HG03460 (cell line): ENCODE results near the gene EFTUD2.
"Not testable (repeated sequence)": the region's sequence is repeated elsewhere in the genome, so short reads cannot be mapped to it uniquely, and the experiment has no call there.

ENCODE experiments used
- ATAC-seq: cut with Tn5 transposase; IDR thresholded peaks from one replicate; pipeline ENCODE4 v1.9.1; 2021; ENCODE audit not compliant: unreplicated experiment

EFTUD2 gene

DNA sequence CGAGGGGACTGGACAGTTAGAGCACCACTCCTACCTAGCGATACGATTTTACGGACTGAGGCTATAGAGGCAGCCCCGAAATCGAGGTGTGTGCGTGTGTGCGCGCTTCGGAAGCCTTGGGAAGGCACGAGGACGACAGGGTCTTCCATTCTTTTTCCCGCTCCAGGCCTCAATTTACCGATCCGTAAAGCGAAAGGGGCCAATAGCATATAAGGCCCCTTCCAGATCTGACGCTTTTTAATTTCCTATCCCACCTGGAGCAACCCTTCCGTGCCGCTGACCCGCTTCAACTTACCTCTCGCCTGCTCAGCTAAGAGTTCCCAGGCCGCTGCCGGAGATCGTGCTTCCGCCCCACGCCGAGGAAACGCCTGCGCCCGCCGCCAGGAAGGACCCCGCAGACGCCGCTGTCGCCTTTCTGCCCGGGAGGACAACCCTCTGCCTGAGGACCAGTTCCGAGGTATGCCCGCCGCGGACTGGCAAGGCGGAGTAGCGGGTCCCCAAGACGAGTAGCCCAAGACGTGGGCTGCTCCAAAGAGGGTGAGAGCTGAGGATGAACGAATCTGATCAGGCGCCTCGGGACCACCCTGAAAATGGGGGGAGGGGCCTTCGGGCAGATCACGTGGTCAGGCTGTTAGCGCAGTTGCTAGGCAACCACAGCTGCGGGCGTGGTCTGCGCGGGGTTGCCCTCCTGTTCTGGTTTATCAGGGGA is at the start of gene EFTUD2:
Gene EFTUD2, minus strand, starts transcription at position 372 of the 709 bp plus-strand sequence. CDS start 4,924 bp downstream, outside the sequence.
- peak; percentile 62 for ATAC-seq

DNA sequence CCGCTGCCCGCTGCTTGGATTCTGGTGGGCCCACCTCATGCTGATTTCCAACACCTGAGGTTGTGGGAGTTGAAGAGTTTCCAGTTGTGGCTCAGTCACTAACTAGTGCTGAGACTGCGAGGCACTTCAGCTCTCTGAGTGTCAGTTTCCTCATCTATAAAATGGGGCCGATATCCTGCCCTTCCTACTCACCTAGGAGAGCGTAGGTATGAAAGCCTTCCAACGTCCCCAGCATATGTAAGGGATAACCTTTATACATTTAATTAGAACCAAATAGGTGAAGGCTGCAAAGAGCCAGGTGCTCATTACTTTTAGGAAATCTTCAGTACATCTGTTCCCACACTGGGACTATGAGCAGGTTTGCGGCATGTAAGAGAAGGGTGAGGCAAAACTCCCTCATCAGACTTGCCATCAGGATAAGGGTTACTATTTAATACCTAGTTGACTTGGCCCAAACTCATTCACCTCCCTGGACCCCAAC is 49.1 kb upstream of the EFTUD2 start:
- ATAC-seq: no peak

DNA sequence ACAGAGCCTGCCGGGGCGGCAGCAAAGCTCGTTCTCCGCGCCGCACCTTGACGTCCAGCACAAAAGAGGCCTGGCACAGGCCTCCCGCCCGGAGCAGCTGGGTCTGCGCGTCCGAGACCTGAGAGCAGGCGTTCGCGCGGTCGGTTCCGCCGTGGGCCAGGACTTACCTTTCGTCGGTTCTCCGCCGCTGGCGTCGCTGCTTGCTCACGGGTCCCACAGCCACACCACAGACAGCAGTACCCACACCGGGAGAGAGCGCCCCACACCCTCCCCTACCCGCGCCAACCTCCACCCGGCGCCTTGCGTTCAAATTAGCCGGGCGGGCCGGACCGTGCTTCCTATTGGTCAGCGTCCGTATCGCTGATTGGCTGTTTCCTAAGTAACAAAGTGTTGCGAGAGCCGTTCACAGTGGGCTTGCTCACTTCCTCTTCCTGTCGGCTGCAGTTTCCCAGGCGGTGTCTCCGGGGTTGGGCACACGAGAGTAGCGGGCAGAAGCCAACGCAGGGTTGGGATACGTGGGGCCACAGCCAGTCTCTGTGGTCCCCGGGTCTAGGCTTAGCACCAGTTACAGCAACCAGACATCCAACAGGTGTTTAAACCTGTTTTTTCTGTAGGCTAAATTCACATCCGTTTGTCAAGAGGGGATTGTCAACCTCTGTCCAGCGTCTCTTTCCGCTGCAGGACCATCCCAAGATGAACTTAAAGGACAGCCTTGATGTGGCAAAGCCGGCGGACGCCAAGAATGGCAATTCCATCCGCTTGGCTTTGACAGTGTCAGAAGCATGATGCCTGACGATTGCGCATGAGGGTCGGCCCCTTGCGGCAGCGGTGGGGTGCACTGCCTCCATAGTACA is 48.4 kb upstream of the EFTUD2 start, which contains the start of gene KIF18B:
Gene KIF18B, minus strand, starts transcription at position 313 of the 854 bp plus-strand sequence. CDS start 11,429 bp downstream, outside the sequence.
- ATAC-seq: peak; percentile 76

DNA sequence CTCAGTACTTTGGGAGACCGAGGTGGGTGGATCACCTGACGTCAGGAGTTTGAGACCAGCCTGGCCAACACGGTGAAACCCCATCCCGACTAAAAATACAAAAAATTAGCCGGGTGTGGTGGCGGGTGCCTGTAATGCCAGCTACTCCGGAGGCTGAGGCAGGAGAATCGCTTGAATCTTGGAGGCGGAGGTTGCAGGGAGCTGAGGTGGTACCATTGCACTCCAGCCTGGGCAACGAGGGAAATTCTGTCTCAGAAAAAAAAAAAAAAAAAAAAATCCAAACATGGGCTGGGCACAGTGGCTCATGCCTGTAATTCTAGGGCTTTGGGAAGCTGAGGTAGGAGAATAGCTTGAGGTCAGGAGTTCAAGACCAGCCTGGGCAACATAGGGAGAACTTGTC is 46.4 kb upstream of the EFTUD2 start:
- not testable (repeated sequence) for ATAC-seq

DNA sequence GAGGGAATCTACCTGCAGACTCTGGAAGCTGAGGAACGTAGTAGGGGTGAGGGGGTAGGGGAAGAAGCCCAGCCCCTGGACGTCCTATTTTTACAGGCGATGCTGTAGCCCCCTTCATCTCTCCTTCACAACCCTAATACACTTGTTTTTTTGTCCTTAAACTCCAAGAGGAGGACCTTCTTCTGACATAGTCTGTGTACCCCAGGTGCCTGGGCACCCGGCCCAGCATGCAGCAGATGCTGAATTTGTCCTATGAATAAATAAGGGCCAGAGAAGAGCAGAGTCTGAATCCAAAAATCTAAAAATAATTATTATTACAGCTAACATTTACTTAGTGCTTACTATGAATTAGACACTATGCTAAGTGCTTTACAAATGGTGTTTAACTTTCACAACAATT is 43.2 kb upstream of the EFTUD2 start:
- ATAC-seq: no peak

DNA sequence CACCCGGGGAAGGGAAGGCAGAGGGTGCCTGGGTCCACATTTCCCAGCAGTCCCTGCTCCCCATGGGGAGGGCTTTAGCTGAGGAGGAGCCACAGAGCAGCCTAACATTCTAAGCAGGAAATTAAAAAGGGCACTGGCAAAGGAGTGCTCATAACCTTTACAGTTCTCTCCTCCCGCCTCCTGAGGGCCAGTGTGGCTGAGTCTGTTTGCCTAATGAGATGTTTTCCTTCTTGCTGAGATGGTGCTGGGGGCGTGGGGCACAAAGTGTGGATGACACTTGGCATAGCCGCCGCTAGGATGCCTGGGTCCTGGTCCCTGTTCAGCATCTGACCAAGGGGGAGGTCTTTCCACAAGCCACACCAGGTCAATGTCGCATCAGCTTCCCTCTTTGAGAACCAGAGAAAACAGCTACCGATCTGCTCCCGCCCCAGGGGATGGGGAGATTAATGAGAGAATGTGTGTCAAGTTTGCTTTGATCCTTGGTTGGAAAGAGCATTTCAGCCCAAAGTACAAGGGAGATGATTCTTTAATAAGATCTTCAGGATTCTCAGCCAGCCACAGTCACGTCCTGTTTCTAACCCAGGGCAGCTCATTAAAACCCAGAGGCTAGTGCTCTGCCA is 42.6 kb upstream of the EFTUD2 start:
- ATAC-seq: no peak

DNA sequence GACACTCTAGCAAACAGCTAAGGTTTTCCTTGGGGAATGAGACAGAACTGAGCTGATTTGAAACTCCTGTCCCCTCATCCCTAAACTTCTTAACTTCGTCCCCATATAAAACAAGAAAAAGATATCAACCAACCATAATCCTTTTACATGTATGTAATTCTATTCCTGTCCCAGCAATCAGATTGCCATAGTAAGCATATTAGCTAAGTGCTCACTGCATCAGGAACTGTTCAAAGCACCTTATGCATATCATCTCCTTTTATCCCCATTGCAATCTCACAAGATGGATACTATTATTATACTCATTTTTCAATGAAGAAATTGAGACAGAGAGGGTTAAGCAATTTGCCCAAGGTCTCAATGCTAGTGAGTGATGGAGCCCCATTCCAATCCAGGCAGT is 41.5 kb upstream of the EFTUD2 start:
- no peak for ATAC-seq

DNA sequence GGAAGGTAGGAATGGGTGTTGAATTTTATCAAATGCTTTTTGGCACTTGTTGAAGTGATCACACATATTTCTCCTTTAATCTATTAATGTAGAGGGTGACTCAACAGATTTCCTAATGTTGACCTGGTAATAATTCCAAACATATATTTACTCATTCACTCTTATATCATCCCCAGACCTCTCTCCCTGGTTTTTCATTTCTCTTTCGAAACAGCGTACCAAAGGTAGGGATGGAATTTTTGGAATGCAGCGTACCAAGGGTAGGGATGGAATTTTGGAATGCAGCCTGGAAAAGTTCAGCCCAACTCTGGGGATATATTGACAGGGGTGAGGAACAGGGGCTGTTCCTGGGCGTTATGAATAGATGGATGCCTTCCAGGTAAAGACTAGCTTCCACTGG is 41.1 kb upstream of the EFTUD2 start:
- no peak for ATAC-seq

DNA sequence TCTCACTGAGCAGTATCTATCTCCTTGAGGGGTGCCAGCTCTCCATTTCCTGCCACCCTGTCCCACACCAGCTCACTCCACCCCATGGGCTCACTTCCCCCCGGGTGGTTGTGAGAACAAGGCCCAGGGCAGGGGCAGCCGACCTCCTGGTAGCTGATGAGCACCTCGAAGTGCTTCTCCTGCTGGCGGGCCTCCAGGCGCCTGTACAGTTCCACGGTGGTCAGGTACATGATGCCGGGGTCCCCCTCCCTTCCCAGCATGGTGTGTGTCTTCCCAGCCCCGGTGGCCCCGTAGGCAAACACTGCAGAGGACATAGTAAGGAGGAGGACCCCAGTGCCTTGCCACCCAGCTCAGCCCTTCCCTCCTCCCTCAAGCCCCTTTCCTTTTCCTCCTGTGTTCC is 35.9 kb upstream of the EFTUD2 start:
- ATAC-seq: no peak

DNA sequence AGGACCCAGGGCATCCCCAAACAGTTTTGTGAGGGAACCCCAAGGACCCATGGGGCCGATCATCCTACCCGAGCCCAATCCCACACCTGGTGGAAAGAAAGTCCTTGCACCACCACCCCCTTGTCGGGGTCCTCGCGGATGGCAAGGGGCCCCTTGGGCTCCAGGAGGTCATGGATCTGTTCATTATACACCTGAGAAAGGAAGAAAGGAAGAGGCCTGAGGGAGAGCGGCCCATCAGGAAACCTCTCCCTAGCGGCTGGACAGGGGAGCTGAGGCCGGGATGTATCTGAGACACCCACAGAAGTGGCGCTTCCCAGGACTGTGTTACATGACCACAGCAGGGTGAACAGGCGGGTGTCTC is 35.5 kb upstream of the EFTUD2 start:
- no peak for ATAC-seq

DNA sequence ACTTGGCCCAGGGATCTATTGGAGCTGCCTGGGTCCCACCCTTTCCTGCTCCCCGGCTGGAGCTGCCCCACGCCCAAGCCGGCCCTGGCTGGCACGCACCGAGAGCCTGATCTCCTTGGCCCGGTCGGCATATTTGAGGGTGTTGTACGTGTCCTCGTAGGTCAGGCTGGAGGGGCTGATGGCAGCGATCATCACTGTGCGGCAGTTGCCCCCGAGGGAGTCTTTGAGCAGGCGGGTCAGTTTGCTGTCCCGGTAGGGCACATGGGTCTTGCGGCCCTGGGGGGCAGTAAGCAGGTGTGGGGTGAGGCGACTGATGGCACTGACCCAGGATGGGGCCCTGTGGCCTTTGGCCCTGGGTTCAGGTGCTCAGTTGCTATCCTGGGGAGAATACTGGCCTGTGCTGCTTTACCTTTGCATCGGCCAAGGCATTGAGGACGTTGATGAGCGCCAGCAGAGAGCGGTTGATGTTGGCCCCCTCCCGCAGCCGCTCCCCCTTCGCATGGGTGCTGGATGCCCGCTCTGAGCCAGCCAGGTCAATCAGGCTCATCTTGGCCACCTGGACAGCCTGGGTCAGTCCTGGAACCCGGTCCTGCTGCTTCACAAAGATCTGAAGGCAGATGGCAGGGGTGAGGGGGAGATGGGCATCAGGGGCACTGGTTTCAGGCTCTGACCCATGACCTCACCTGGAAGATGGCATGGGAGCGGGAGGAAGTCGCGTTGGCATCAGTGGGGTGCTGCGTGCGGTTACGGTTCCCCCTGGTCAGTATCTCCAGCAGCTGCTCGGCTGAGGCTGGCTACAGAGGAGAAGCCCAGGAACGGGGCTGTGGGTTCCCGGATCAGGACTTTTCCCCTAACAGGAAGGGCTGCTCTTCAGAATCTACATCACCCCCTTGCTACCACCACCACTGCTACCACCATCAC is 34.8 kb upstream of the EFTUD2 start:
- no peak for ATAC-seq

DNA sequence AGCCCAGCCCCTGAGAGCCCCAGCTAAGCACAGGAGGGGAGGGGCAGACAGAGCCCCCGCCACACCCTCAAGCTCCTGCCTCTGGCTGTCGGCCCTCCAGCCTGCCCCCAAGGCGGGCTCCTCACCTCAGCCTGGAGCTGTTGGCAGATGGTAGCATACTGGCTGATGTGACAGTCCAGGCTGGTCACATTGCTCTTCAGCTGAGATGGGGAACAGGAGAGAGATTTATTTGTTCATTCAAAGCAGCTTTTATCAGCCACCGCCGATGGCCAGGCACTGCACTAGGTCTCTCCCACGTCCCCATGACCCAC is 33.5 kb upstream of the EFTUD2 start:
- no peak for ATAC-seq

DNA sequence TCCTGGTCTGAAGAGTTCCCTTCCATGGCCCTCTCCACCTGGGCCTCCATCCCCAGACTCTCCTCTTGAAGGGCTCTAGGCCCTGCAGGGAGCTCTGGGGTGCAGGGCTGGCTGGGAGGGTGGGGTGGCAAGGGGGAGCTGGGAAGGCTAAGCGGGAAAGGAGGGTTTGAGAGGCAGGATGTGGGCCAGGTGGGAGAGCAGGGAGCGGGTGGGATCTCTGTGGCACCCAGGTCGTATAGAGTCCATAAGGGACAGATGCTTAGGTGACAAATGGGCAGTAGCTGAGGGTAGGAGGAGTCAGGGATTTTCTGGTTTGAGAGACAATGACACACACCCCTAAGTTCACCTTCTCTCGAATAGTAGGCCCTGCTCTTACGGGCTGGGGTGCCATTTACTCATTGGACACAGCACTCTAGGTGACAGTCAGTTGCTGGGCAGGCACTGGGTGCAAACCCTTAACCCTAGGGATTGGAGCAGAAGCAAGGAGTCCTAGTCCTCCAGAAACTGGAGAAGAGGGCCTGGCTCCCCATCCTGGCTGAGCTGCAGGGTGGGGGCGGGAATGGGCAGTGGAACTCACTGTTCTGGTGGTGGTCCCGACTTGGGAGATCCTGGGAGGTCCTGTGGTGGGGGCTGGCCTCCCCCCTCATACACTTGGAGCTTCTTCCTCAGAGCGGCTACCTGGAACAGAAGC is 33.0 kb upstream of the EFTUD2 start:
- ATAC-seq: no peak

DNA sequence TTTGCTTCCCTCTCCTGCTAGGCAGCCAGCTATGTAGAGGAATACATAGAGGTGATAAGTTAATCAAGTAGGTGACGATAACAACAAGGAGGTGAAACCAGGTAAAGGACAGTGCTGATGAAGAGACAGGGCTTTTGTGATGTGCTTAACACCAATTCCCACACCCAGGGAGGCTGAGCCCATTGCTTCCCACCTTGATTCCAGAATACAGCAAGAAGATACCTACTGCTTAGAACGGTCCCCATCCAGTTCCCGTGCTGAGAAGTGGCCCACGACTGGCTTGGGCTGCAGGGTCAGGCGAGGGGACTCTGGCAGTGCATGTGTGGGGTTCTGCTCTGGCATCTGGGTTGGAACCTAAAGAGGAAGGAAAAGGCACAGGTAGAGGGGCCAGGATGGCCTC is 32.1 kb upstream of the EFTUD2 start:
- no peak for ATAC-seq

DNA sequence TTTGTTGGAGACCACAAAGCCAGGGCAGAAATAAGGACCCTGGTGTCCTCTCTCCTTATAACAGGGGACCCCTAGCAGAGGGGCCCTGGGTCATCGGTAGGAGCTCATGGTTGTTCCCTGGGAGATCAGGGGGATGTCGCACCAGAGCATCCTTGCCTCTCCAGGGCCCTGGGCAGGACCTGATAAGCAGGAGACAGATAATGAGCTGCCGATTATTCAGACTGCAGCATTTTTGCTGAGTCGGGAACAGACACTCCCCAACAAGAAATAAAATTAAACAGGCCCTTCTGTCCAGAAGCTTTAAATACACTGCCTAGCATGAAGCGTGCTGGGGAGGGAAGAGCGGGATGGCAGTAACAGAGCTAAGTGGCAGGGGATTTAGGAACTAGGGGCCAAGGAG is 31.4 kb upstream of the EFTUD2 start:
- no peak for ATAC-seq

DNA sequence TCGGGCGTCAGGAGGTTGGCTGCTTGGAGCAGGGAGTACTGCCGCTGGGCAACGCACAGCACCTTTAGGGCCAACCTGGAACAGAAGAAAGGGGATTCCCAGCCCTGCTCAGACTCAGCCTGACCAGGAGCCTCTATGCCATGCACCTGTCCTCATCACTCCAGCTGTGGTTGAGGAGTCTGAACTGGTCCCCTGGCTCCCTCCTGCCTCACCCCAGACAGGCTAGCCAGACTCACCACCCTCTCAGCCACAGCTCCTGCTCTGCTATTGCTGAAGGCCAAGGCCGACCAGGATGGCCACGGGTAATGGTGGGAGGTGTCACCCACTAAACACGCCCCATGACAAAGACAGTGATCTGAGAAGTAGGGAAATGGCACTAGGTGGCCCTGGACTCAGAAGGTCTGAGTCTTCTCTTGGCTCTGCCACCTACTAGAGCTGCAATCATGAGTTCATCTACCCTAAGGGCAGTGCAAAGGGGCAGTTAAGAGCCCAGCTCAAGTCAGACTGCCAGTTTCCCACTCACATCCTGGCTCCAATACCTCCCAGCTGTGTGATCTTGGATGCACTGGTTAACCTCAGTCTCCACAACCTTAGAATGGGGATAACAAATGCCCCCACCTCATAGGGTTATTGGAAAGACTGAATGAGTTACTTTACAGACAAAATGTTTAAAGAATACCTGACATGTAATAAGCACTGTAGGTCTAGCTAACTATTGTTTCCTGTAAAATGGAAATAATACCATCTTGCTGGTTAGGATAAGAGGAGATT is 29.9 kb upstream of the EFTUD2 start:
- ATAC-seq: no peak

DNA sequence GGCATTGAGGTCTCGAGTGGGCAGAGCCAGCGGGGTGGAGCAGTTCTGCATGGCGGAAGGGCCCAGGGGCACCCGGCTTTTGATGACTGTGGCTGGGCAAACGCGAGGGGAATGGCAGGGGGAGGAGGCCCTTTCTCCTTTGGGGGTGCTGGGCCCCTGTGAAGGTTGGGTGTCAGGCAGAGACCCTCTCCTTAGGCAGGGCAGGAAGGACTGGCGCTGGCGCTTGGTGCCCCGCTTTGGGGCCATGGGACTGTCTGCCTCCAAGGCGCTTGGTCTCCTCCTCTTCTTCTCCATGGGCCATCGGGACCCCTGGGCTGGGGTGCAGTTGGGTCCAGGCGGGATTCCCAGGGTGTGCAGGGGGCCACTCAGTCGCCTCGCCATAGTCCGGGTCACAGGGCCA is 28.9 kb upstream of the EFTUD2 start:
- ATAC-seq: no peak

DNA sequence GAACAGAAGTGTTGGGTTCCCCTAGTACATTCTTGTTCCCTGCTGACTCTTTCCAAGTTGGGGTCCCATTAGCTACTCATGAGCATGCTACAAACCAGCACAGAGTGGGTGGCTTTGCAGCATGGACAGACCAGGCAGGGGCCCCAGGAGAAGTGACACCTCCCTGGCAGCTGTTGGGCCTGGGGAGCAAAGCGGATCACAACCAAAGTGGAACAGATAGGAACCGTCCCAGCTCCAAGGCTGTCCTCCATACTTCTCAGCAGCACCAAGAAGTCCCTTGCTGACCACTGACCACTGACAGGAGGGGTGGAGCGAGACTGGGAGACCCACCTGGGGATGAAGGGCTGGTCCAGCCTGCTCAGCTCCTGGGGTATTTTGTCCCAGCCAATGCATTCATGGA is 28.5 kb upstream of the EFTUD2 start:
- ATAC-seq: no peak

DNA sequence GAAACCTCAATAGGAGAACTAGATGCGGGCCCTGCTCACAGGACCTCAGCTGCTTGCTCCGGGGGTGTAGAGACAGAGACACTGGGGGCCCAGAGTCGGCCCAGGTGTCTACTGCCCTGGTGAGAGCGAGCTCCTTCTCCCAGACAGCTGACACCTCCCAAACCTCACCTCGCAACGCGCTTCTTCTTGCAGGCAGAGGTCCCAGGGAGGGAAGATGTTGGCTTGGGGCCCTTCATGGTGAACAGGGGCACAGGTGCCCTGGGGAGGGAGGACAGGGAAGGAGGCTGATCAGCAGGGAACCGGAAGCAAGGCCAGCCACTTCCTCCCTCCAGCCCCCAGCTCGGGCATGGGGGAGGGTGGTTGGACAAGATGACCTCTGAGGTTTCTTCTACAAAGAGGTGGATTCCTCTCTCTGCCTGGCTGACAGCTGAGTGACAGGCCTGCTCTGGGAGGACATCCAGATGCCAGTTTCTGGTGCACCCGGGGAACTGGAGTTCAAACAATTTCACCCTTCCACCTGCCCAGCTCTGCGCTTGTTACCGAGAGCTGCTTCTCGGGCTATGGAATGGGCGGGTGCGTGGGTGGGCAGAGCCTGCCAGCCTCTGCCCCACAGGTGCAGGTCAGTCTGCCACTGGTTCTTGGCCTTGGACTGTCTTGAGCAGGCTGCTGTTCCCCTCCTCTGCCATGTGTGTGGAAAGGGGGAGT is 27.7 kb upstream of the EFTUD2 start:
- ATAC-seq: no peak
